ENCODE measurements around the gene GPRIN1.
"Not testable (repeated sequence)": the region's sequence is repeated elsewhere in the genome, so short reads cannot be mapped to it uniquely, and the experiment has no call there.

The GPRIN1 gene

GRCh38 chr5:176597417-176598389 is 12.3 kb downstream of the GPRIN1 start:
- DNase-seq (ENCODE audit: low read depth), result no peak

GRCh38 chr5:176596689-176597416 is 13.1 kb downstream of the GPRIN1 start:
- DNase-seq (ENCODE audit: low read depth), result no peak

GRCh38 chr5:176596069-176596644 is 13.8 kb downstream of the GPRIN1 start:
- DNase-seq (ENCODE audit: low read depth), result no peak

GRCh38 chr5:176595386-176595943 is 14.5 kb downstream of the GPRIN1 start:
- DNase-seq (ENCODE audit: low read depth), result no peak

GRCh38 chr5:176594554-176594953 is 15.4 kb downstream of the GPRIN1 start:
- DNase-seq (ENCODE audit: low read depth), result no peak

- no peak for DNase-seq (ENCODE audit: low read depth)
These were observed 16.6 kb downstream of the GPRIN1 start for GRCh38 chr5:176593273-176593869.

- no peak for DNase-seq (ENCODE audit: low read depth)
These were observed 17.4 kb downstream of the GPRIN1 start for GRCh38 chr5:176592573-176592972.

- not testable (repeated sequence) for DNase-seq (ENCODE audit: low read depth)
These were observed 18.3 kb downstream of the GPRIN1 start for GRCh38 chr5:176591667-176592066.

- DNase-seq (ENCODE audit: low read depth), result no peak
These were observed 19.8 kb downstream of the GPRIN1 start for GRCh38 chr5:176590035-176590717.

- no peak for DNase-seq (ENCODE audit: low read depth)
These were observed 20.8 kb downstream of the GPRIN1 start for GRCh38 chr5:176589039-176589769.

- no peak for DNase-seq (ENCODE audit: low read depth)
These were observed 21.7 kb downstream of the GPRIN1 start for GRCh38 chr5:176588297-176588696.

GRCh38 chr5:176587398-176587797 is 22.6 kb downstream of the GPRIN1 start:
- DNase-seq (ENCODE audit: low read depth), result no peak

- DNase-seq (ENCODE audit: low read depth), result no peak
These were observed 26.9 kb downstream of the GPRIN1 start for GRCh38 chr5:176583076-176583475.

GRCh38 chr5:176581361-176581760 is 28.6 kb downstream of the GPRIN1 start:
- no peak for DNase-seq (ENCODE audit: low read depth)

- no peak for DNase-seq (ENCODE audit: low read depth)
These were observed 30.6 kb downstream of the GPRIN1 start for GRCh38 chr5:176579323-176579722.

GRCh38 chr5:176578391-176578808 is 31.6 kb downstream of the GPRIN1 start:
- DNase-seq (ENCODE audit: low read depth), result no peak

- DNase-seq (ENCODE audit: low read depth), result no peak
These were observed 32.4 kb downstream of the GPRIN1 start for GRCh38 chr5:176577312-176578176.

GRCh38 chr5:176575488-176576422 is 34.2 kb downstream of the GPRIN1 start:
- no peak for DNase-seq (ENCODE audit: low read depth)

Measured in GM04503 (cell line).